Neuronal stem cell (in vitro differentiated cells): Measurements from ENCODE around the gene PSKH1.

ENCODE experiments used
- DNase-seq: peaks from one replicate; pipeline ENCODE4 v3.0.0-alpha.2; 2013; ENCODE audit warnings: low spot score
- H2AFZ ChIP-seq: one replicate; pipeline ENCODE4 v1.6.1; 2013; ENCODE audit warnings: mild to moderate bottlenecking, low read length, inconsistent platforms
- H2AK5ac ChIP-seq: 2 replicates; pipeline ENCODE4 v1.6.1; 2013; ENCODE audit warnings: low read depth, mild to moderate bottlenecking, inconsistent platforms, low read length, moderate library complexity, mixed read lengths
- H2BK120ac ChIP-seq: 2 replicates; pipeline ENCODE4 v1.6.1; 2013; ENCODE audit warnings: low read depth, mild to moderate bottlenecking, inconsistent platforms, low read length, moderate library complexity, mixed read lengths
- H2BK12ac ChIP-seq: one replicate; pipeline ENCODE4 v1.6.1; 2013; ENCODE audit warnings: low read length, inconsistent platforms
- H2BK15ac ChIP-seq: 2 replicates; pipeline ENCODE4 v1.6.1; 2013; ENCODE audit warnings: mild to moderate bottlenecking, low read length, inconsistent platforms, mixed read lengths
- H2BK5ac ChIP-seq: one replicate; pipeline ENCODE4 v1.6.1; 2013; ENCODE audit warnings: inconsistent platforms, mild to moderate bottlenecking, low read length, moderate library complexity
- H3K14ac ChIP-seq: one replicate; pipeline ENCODE4 v1.6.1; 2013; ENCODE audit warnings: low read length, inconsistent platforms
- H3K18ac ChIP-seq: 2 replicates; pipeline ENCODE4 v1.6.1; 2013; ENCODE audit warnings: low read length, inconsistent platforms
- H3K23ac ChIP-seq: 2 replicates; pipeline ENCODE4 v1.6.1; 2013; ENCODE audit warnings: low read depth, mild to moderate bottlenecking, mixed read lengths, low read length, inconsistent platforms; ENCODE audit not compliant: poor library complexity
- H3K27ac ChIP-seq: replicated peaks from 3 replicates; pipeline ENCODE4 v1.5.1; 2013; ENCODE audit warnings: low read length, inconsistent platforms
- H3K27me3 ChIP-seq, 3 experiments: 2 replicates each; pipeline ENCODE4 v1.6.1; 2013; ENCODE audit warnings: low read length in 3 of 3, mild to moderate bottlenecking in 2 of 3, inconsistent platforms in 1 of 3, low read depth in 1 of 3, mixed read lengths in 1 of 3, moderate library complexity in 1 of 3; ENCODE audit not compliant: control insufficient read depth in 3 of 3, insufficient read depth in 3 of 3
- H3K36me3 ChIP-seq, 2 donors: replicated peaks in 1 of 2; 2 replicates each; pipeline ENCODE4 v1.6.1; 2013; ENCODE audit warnings: low read length in 2 of 2; ENCODE audit not compliant: control insufficient read depth in 2 of 2, insufficient read depth in 2 of 2
- H3K4ac ChIP-seq: 2 replicates; pipeline ENCODE4 v1.6.1; 2013; ENCODE audit warnings: inconsistent platforms, mild to moderate bottlenecking, low read length, moderate library complexity
- H3K4me1 ChIP-seq, 2 donors: 1 replicate in 1 of 2; 2 replicates in 1 of 2; pipeline ENCODE4 v1.6.1; 2013; ENCODE audit warnings: low read length in 2 of 2, low read depth in 1 of 2; ENCODE audit not compliant: control insufficient read depth in 2 of 2, insufficient read depth in 1 of 2
- H3K4me2 ChIP-seq: one replicate; pipeline ENCODE4 v1.6.1; 2013; ENCODE audit warnings: mild to moderate bottlenecking, low read length, inconsistent platforms; ENCODE audit not compliant: insufficient read depth, poor library complexity, severe bottlenecking
- H3K4me3 ChIP-seq, 2 donors: 2 replicates each; pipeline ENCODE4 v1.5.1; 2013; ENCODE audit warnings: low read length in 2 of 2, mild to moderate bottlenecking in 2 of 2, inconsistent platforms in 1 of 2, moderate library complexity in 1 of 2
- H3K79me1 ChIP-seq: one replicate; pipeline ENCODE4 v1.6.1; 2013; ENCODE audit warnings: low read depth, mild to moderate bottlenecking, inconsistent platforms, low read length, moderate library complexity
- H3K9ac ChIP-seq: one replicate; pipeline ENCODE4 v1.6.1; 2013; ENCODE audit warnings: mild to moderate bottlenecking, low read depth, low read length, inconsistent platforms; ENCODE audit not compliant: poor library complexity
- H3K9me3 ChIP-seq, 2 donors: replicated peaks in 1 of 2; 2 replicates each; pipeline versions ENCODE3 to v1.6.1; 2013; ENCODE audit warnings: low read length in 2 of 2, mild to moderate bottlenecking in 2 of 2, inconsistent platforms in 1 of 2, low read depth in 1 of 2, mixed read lengths in 1 of 2, moderate library complexity in 1 of 2; ENCODE audit not compliant: control insufficient read depth in 2 of 2, insufficient read depth in 1 of 2
- H4K8ac ChIP-seq: one replicate; pipeline ENCODE4 v1.6.1; 2013; ENCODE audit warnings: low read depth, mild to moderate bottlenecking, inconsistent platforms, low read length, moderate library complexity
- H4K91ac ChIP-seq: one replicate; pipeline ENCODE4 v1.6.1; 2013; ENCODE audit warnings: low read length, low read depth, mild to moderate bottlenecking, inconsistent platforms; ENCODE audit not compliant: poor library complexity
- WGBS, 2 donors: extraction: QIAGEN DNeasy Blood & Tissue Kit; methylation state at CpG; one replicate each; pipeline ENCODE4 v1.1.7; 2013; ENCODE audit warnings: missing lambda C conversion rate in 2 of 2, mixed read lengths in 1 of 2; ENCODE audit not compliant: insufficient read length in 2 of 2, insufficient replicate concordance in 1 of 2; ENCODE audit errors: extremely low coverage in 2 of 2; 5-methylcytosine and 5-hydroxymethylcytosine counted together

PSKH1 gene

DNA sequence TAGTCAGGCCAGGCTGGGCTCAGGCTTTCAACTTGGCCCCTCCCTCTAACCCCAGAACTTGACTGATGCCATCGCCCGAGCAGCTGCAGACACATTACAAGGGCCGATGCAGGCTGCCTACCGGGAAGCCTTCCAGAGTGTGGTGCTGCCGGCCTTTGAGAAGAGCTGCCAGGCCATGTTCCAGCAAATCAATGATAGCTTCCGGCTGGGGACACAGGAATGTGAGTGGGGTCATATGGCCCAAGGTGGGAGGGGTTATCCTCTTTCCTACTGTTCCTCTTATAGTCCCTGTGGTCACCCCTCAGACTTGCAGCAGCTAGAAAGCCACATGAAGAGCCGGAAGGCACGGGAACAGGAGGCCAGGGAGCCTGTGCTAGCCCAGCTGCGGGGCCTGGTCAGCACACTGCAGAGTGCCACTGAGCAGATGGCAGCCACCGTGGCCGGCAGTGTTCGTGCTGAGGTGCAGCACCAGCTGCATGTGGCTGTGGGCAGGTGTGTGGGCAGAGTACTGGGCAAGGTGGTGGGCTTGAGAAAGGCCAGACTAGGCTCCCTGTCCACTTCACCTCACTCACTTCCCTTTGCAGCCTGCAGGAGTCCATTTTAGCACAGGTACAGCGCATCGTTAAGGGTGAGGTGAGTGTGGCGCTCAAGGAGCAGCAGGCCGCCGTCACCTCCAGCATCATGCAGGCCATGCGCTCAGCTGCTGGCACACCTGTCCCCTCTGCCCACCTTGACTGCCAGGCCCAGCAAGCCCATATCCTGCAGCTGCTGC, 10.5 kb upstream of the PSKH1 start:
- no peak for DNase-seq
- no peak overlapping the region for H2BK15ac ChIP-seq
- peaks cover 0 to 1% of the 10 kb centered on the region in 2 donors for H3K9me3 ChIP-seq
- H4K8ac ChIP-seq: no peak overlapping the region
- no peak overlapping the region for H3K4me3 ChIP-seq
- H2AFZ ChIP-seq: no peak overlapping the region
- no peak overlapping the region for H4K91ac ChIP-seq
- peaks cover 0 to 3% of the 10 kb centered on the region in 2 donors for H3K4me1 ChIP-seq
- H2AK5ac ChIP-seq: no peak overlapping the region
- no peak overlapping the region for H2BK5ac ChIP-seq
- H3K4me2 ChIP-seq: no peak overlapping the region
- H3K18ac ChIP-seq: no peak overlapping the region
- no peaks in the 10 kb centered on the region for H3K27me3 ChIP-seq
- H3K27ac ChIP-seq: no peak overlapping the region
- H3K14ac ChIP-seq: no peak overlapping the region
- H3K36me3 ChIP-seq: peaks cover 62 to 75% of the 10 kb centered on the region in 2 donors
- H3K4ac ChIP-seq: no peak overlapping the region
- no peak overlapping the region for H2BK12ac ChIP-seq
- no peak overlapping the region for H3K23ac ChIP-seq
- H3K9ac ChIP-seq: no peak overlapping the region
- peaks cover 5% of the 10 kb centered on the region for H3K79me1 ChIP-seq
- no peak overlapping the region for H2BK120ac ChIP-seq
- no CpG with 5 or more reads among the region's 18 CpGs for WGBS, 2 donors

DNA sequence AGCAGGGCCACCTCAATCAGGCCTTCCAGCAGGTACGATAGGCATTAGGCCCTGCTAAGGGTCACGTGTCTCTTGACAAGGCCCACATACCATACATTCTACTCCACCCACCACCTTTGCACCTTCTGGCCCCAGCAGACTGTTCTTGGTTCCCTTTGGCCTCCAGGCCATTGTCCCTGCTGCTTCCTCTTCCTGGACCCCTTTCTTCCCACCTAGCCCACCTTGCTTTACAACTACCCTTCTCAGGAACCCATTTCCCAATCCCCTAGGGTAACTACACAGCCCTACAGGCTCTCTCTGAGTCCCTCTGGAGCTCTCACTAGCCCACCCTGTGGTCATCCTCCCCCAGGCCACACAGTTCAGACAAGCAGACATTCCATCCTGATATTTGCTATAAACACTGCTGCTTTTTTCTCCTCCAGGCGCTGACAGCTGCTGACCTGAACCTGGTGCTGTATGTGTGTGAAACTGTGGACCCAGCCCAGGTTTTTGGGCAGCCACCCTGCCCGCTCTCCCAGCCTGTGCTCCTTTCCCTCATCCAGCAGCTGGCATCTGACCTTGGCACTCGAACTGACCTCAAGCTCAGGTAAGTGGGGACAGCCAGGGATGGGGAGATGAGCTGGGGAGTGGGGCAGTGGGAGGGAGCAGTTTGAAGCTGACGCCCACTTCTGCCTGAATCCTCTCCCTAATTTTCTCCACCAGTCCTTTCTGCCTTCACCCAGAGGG, 9.7 kb upstream of the PSKH1 start:
- Histone ChIP-seq H4K8ac (no peak overlapping the region), H3K4me3 (no peak overlapping the region), H3K18ac (no peak overlapping the region), H2BK5ac (no peak overlapping the region), H3K23ac (no peak overlapping the region), H2BK15ac (no peak overlapping the region), H4K91ac (no peak overlapping the region), H3K36me3 (peaks cover 54 to 68% of the 10 kb centered on the region in 2 donors), H3K14ac (no peak overlapping the region), H2AK5ac (no peak overlapping the region), H3K9ac (no peak overlapping the region), H2AFZ (no peak overlapping the region), H3K27ac (no peak overlapping the region), H3K27me3 (no peaks in the 10 kb centered on the region), H3K4me1 (peaks cover 0 to 3% of the 10 kb centered on the region in 2 donors), H3K4me2 (no peak overlapping the region), H3K79me1 (peaks cover 5% of the 10 kb centered on the region), H3K4ac (no peak overlapping the region), H2BK120ac (no peak overlapping the region), H3K9me3 (peaks cover 0 to 1% of the 10 kb centered on the region in 2 donors), H2BK12ac (no peak overlapping the region)
- no peak for DNase-seq
- no CpG with 5 or more reads among the region's 6 CpGs for WGBS, 2 donors

DNA sequence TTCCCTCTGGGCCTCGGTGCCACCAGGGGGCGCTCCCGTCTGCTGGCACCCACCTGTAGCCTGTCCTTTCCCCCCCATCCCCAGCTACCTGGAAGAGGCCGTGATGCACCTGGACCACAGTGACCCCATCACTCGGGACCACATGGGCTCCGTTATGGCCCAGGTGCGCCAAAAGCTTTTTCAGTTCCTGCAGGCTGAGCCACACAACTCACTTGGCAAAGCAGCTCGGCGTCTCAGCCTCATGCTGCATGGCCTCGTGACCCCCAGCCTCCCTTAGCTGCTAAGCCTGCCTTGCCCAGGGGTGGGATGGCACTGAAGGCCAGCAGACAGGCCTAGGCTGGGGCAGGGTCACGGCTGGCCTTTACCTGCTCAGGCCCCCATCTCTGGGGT, 9.2 kb upstream of the PSKH1 start:
- no peaks in the 10 kb centered on the region for H3K27me3 ChIP-seq
- no peak overlapping the region for H4K8ac ChIP-seq
- peak overlapping the region; percentile 16 for H3K23ac ChIP-seq
- peak; percentile 45 for DNase-seq
- no peak overlapping the region for H2BK12ac ChIP-seq
- H3K9me3 ChIP-seq: peaks cover 0 to 1% of the 10 kb centered on the region in 2 donors
- H3K9ac ChIP-seq: no peak overlapping the region
- H3K18ac ChIP-seq: peak overlapping the region; percentile 12
- H2AK5ac ChIP-seq: no peak overlapping the region
- no CpG with 5 or more reads among the region's 11 CpGs for WGBS, 2 donors
- peaks cover 0 to 3% of the 10 kb centered on the region in 2 donors for H3K4me1 ChIP-seq
- no peak overlapping the region for H3K4me2 ChIP-seq
- H3K14ac ChIP-seq: no peak overlapping the region
- no peak overlapping the region for H2BK15ac ChIP-seq
- H3K79me1 ChIP-seq: peaks cover 5% of the 10 kb centered on the region
- H3K4ac ChIP-seq: no peak overlapping the region
- H2AFZ ChIP-seq: no peak overlapping the region
- no peak overlapping the region for H2BK120ac ChIP-seq
- peaks cover 49 to 62% of the 10 kb centered on the region in 2 donors for H3K36me3 ChIP-seq
- H2BK5ac ChIP-seq: no peak overlapping the region
- peak overlapping the region; percentile 42 for H3K27ac ChIP-seq
- H3K4me3 ChIP-seq: no peak overlapping the region
- H4K91ac ChIP-seq: no peak overlapping the region

GRCh38 chr16:67884684-67885083, 8.4 kb upstream of the PSKH1 start, which contains the start of gene NRN1L:
TSS of gene NRN1L (plus strand) at chr16:67884885. CDS start at chr16:67884904, 19 bp downstream.
- no peak within 1 kb of the TSS for H3K4me3 ChIP-seq
- peak within 1 kb of the TSS; percentile 14 for H2AK5ac ChIP-seq
- H3K14ac ChIP-seq: peak within 1 kb of the TSS; percentile 63
- no peak within 1 kb of the TSS for H2BK120ac ChIP-seq
- H3K4me2 ChIP-seq: peak within 1 kb of the TSS; percentile 43
- H2BK15ac ChIP-seq: no peak within 1 kb of the TSS
- H3K4me1 ChIP-seq: peaks cover 0 to 3% of the 10 kb centered on the region in 2 donors
- no CpG with 5 or more reads among the region's 22 CpGs for WGBS, 2 donors
- H3K36me3 ChIP-seq: peaks cover 40 to 54% of the 10 kb centered on the region in 2 donors
- no peak within 1 kb of the TSS for H2BK12ac ChIP-seq
- H3K79me1 ChIP-seq: peaks cover 5% of the 10 kb centered on the region
- H3K9me3 ChIP-seq: peaks cover 0 to 1% of the 10 kb centered on the region in 2 donors
- no peak within 1 kb of the TSS for H4K91ac ChIP-seq
- peak; percentile 75 for DNase-seq
- H3K18ac ChIP-seq: peak within 1 kb of the TSS; percentile 12
- peak within 1 kb of the TSS; percentile 80 for H3K9ac ChIP-seq
- H2BK5ac ChIP-seq: no peak within 1 kb of the TSS
- H3K23ac ChIP-seq: peak within 1 kb of the TSS; percentile 92
- H3K27me3 ChIP-seq: no peaks in the 10 kb centered on the region
- H3K4ac ChIP-seq: no peak within 1 kb of the TSS
- H4K8ac ChIP-seq: no peak within 1 kb of the TSS
- peak within 1 kb of the TSS; percentile 42 for H3K27ac ChIP-seq
- no peak within 1 kb of the TSS for H2AFZ ChIP-seq
